ENCODE data around the gene UQCRH. TPM values are rescaled to one million over a fixed set of nuclear protein-coding genes. Genes with fewer than 3 reads are reported as not detected.
A peak's percentile ranks its signal among the peaks of the same experiment; 100 is the strongest.

UQCRH gene
- total RNA-seq, 2 experiments from 2014 or later = 333 to 343 TPM

GRCh38 chr1:46281021-46281420 is 22.5 kb upstream of the UQCRH start:
- ATAC-seq (no peak), DNase-seq (no peak)
- ChIA-PET POLR2A (interaction anchor here (0.8 kb wide), 1 partner anchor 9 kb away, joined by 3 read pairs; no protein-coding TSS in a partner anchor), CTCF (no interaction called here)
- Mint-ChIP-seq H3K4me3 (no peak overlapping the region), H3K36me3 (ENCODE audit: low read depth) (peaks cover 70% of the 10 kb centered on the region), H3K27ac (peak overlapping the region; percentile 59), H3K4me1 (ENCODE audit: low read depth) (peaks cover 18% of the 10 kb centered on the region), H3K27me3 (ENCODE audit: low read depth) (no peaks in the 10 kb centered on the region), H3K9me3 (ENCODE audit: insufficient read depth) (no peaks in the 10 kb centered on the region)

- no peaks in the 10 kb centered on the region for H3K9me3 Mint-ChIP-seq (ENCODE audit: insufficient read depth)
- H3K4me3 Mint-ChIP-seq = no peak overlapping the region
- peaks cover 62% of the 10 kb centered on the region for H3K36me3 Mint-ChIP-seq (ENCODE audit: low read depth)
- CTCF ChIA-PET = interaction anchor here (0.9 to 2.1 kb wide), 3 partner anchors 34 to 64 kb away, joined by 3 to 6 read pairs (median 4); partner anchors contain the start of gene NSUN4
- DNase-seq = no peak
- ATAC-seq = no peak
- H3K4me1 Mint-ChIP-seq (ENCODE audit: low read depth) = peaks cover 32% of the 10 kb centered on the region
- POLR2A ChIA-PET = interaction anchor here (1.0 to 2.4 kb wide), 6 partner anchors 9 to 34 kb away, joined by 3 to 19 read pairs (median 8); partner anchors contain the start of genes LRRC41 and UQCRH
- peak overlapping the region; percentile 40 for H3K27ac Mint-ChIP-seq
- H3K27me3 Mint-ChIP-seq (ENCODE audit: low read depth) = no peaks in the 10 kb centered on the region
These were observed 19.4 kb upstream of the UQCRH start for GRCh38 chr1:46284058-46284457.

GRCh38 chr1:46284597-46285564 is 18.6 kb upstream of the UQCRH start:
- Mint-ChIP-seq H3K4me1 (ENCODE audit: low read depth) (peaks cover 32% of the 10 kb centered on the region), H3K9me3 (ENCODE audit: insufficient read depth) (no peaks in the 10 kb centered on the region), H3K36me3 (ENCODE audit: low read depth) (peaks cover 60% of the 10 kb centered on the region), H3K27me3 (ENCODE audit: low read depth) (no peaks in the 10 kb centered on the region), H3K4me3 (no peak overlapping the region), H3K27ac (peak overlapping the region; percentile 79)
- ChIA-PET CTCF (interaction anchor here (0.9 to 2.1 kb wide), 5 partner anchors 11 to 63 kb away, joined by 3 to 11 read pairs (median 6); partner anchors contain the start of gene NSUN4), POLR2A (interaction anchor here (0.8 to 2.4 kb wide), 7 partner anchors 10 to 35 kb away, joined by 3 to 19 read pairs (median 6); partner anchors contain the start of genes LRRC41 and UQCRH)
- ATAC-seq (no peak), DNase-seq (no peak)

- DNase-seq = peak; percentile 66
- peaks cover 32% of the 10 kb centered on the region for H3K4me1 Mint-ChIP-seq (ENCODE audit: low read depth)
- peak; percentile 82 for ATAC-seq
- peaks cover 55% of the 10 kb centered on the region for H3K36me3 Mint-ChIP-seq (ENCODE audit: low read depth)
- no peaks in the 10 kb centered on the region for H3K27me3 Mint-ChIP-seq (ENCODE audit: low read depth)
- ChIA-PET POLR2A (interaction anchor here (0.8 to 2.4 kb wide), 5 partner anchors 9 to 18 kb away, joined by 3 to 19 read pairs (median 9); partner anchors contain the start of genes LRRC41 and UQCRH), CTCF (interaction anchor here (0.6 to 2.1 kb wide), 5 partner anchors 8 to 62 kb away, joined by 3 to 11 read pairs (median 6); partner anchors contain the start of gene NSUN4)
- H3K9me3 Mint-ChIP-seq (ENCODE audit: insufficient read depth) = no peaks in the 10 kb centered on the region
- H3K4me3 Mint-ChIP-seq = no peak overlapping the region
- H3K27ac Mint-ChIP-seq = peak overlapping the region; percentile 79
These were observed 17.6 kb upstream of the UQCRH start for GRCh38 chr1:46285730-46286477.

GRCh38 chr1:46288485-46289133 is 14.9 kb upstream of the UQCRH start:
- peaks cover 30% of the 10 kb centered on the region for H3K4me1 Mint-ChIP-seq (ENCODE audit: low read depth)
- peaks cover 40% of the 10 kb centered on the region for H3K36me3 Mint-ChIP-seq (ENCODE audit: low read depth)
- H3K27me3 Mint-ChIP-seq (ENCODE audit: low read depth) = no peaks in the 10 kb centered on the region
- peak overlapping the region; percentile 1 for H3K27ac Mint-ChIP-seq
- ChIA-PET POLR2A (interaction anchor here (1.0 kb wide), 1 partner anchor 14 kb away, joined by 3 read pairs; the partner anchor contains the start of genes LRRC41 and UQCRH), CTCF (interaction anchor here (1.0 kb wide), 1 partner anchor 11 kb away, joined by 3 read pairs; no protein-coding TSS in a partner anchor)
- DNase-seq (no peak), ATAC-seq (no peak)
- H3K9me3 Mint-ChIP-seq (ENCODE audit: insufficient read depth) = no peaks in the 10 kb centered on the region
- H3K4me3 Mint-ChIP-seq = no peak overlapping the region

- ChIA-PET POLR2A (interaction anchor here (1.0 kb wide), 1 partner anchor 14 kb away, joined by 3 read pairs; the partner anchor contains the start of genes LRRC41 and UQCRH), CTCF (interaction anchor here (1.0 kb wide), 1 partner anchor 11 kb away, joined by 3 read pairs; no protein-coding TSS in a partner anchor)
- ATAC-seq = no peak
- Mint-ChIP-seq H3K27me3 (ENCODE audit: low read depth) (no peaks in the 10 kb centered on the region), H3K27ac (no peak overlapping the region), H3K4me3 (no peak overlapping the region), H3K4me1 (ENCODE audit: low read depth) (peaks cover 30% of the 10 kb centered on the region), H3K36me3 (ENCODE audit: low read depth) (peaks cover 38% of the 10 kb centered on the region), H3K9me3 (ENCODE audit: insufficient read depth) (no peaks in the 10 kb centered on the region)
- DNase-seq = no peak
These were observed 14.4 kb upstream of the UQCRH start for GRCh38 chr1:46289134-46289494.

GRCh38 chr1:46289976-46290375 is 13.5 kb upstream of the UQCRH start:
- H3K4me1 Mint-ChIP-seq (ENCODE audit: low read depth) = peaks cover 25% of the 10 kb centered on the region
- no peak overlapping the region for H3K4me3 Mint-ChIP-seq
- peaks cover 30% of the 10 kb centered on the region for H3K36me3 Mint-ChIP-seq (ENCODE audit: low read depth)
- ATAC-seq = no peak
- no peak for DNase-seq
- no peaks in the 10 kb centered on the region for H3K27me3 Mint-ChIP-seq (ENCODE audit: low read depth)
- H3K27ac Mint-ChIP-seq = peak overlapping the region; percentile 61
- ChIA-PET CTCF (no interaction called here), POLR2A (interaction anchor here (0.6 kb wide), 1 partner anchor 25 kb away, joined by 3 read pairs; no protein-coding TSS in a partner anchor)
- H3K9me3 Mint-ChIP-seq (ENCODE audit: insufficient read depth) = no peaks in the 10 kb centered on the region

- ChIA-PET POLR2A (interaction anchor here (1.2 to 2.4 kb wide), 3 partner anchors 8 to 14 kb away, joined by 3 to 9 read pairs (median 7); partner anchors contain the start of genes LRRC41 and UQCRH), CTCF (interaction anchor here (1.1 to 1.9 kb wide), 2 partner anchors 52 to 72 kb away, joined by 3 to 4 read pairs; no protein-coding TSS in a partner anchor)
- DNase-seq = no peak
- H3K36me3 Mint-ChIP-seq (ENCODE audit: low read depth) = peaks cover 31% of the 10 kb centered on the region
- no peaks in the 10 kb centered on the region for H3K9me3 Mint-ChIP-seq (ENCODE audit: insufficient read depth)
- no peak for ATAC-seq
- no peak overlapping the region for H3K27ac Mint-ChIP-seq
- no peaks in the 10 kb centered on the region for H3K27me3 Mint-ChIP-seq (ENCODE audit: low read depth)
- H3K4me3 Mint-ChIP-seq = no peak overlapping the region
- peaks cover under 1% of the 10 kb centered on the region for H3K4me1 Mint-ChIP-seq (ENCODE audit: low read depth)
These were observed 8.2 kb upstream of the UQCRH start for GRCh38 chr1:46295306-46295705.

GRCh38 chr1:46298387-46298786 is 5.1 kb upstream of the UQCRH start:
- CTCF ChIA-PET = interaction anchor here (1.6 kb wide), 2 partner anchors 9 to 42 kb away, joined by 3 to 4 read pairs; no protein-coding TSS in a partner anchor
- Mint-ChIP-seq H3K27me3 (ENCODE audit: low read depth) (no peaks in the 10 kb centered on the region), H3K27ac (no peak overlapping the region), H3K9me3 (ENCODE audit: insufficient read depth) (no peaks in the 10 kb centered on the region), H3K4me1 (ENCODE audit: low read depth) (peaks cover 14% of the 10 kb centered on the region), H3K4me3 (no peak overlapping the region), H3K36me3 (ENCODE audit: low read depth) (peaks cover 26% of the 10 kb centered on the region)
- POLR2A ChIA-PET = no interaction called here
- ATAC-seq = no peak
- DNase-seq = no peak

GRCh38 chr1:46300673-46301405 is 2.7 kb upstream of the UQCRH start:
- ATAC-seq (no peak), DNase-seq (no peak)
- POLR2A ChIA-PET = interaction anchor here (0.9 to 1.2 kb wide), 2 partner anchors 10 to 39 kb away, joined by 3 read pairs; no protein-coding TSS in a partner anchor
- H3K4me3 Mint-ChIP-seq = peak overlapping the region; percentile 94
- H3K27ac Mint-ChIP-seq = peak overlapping the region; percentile 99
- no peaks in the 10 kb centered on the region for H3K27me3 Mint-ChIP-seq (ENCODE audit: low read depth)
- H3K9me3 Mint-ChIP-seq (ENCODE audit: insufficient read depth) = no peaks in the 10 kb centered on the region
- CTCF ChIA-PET = interaction anchor here (1.5 to 1.7 kb wide), 2 partner anchors 40 to 47 kb away, joined by 4 to 9 read pairs; partner anchors contain the start of gene NSUN4
- peaks cover 31% of the 10 kb centered on the region for H3K36me3 Mint-ChIP-seq (ENCODE audit: low read depth)
- H3K4me1 Mint-ChIP-seq (ENCODE audit: low read depth) = peaks cover 26% of the 10 kb centered on the region

Measured in activated CD8-positive, alpha-beta T cell treated with anti-CD3 and anti-CD28 coated beads, Interleukin-2, amount 10 ng/mL, durations not matched to agents 7 days and 5 days (primary cell).